GM12878 (cell line): ENCODE data around the gene ZCCHC3. TPM values are rescaled to one million over a fixed set of nuclear protein-coding genes. Genes with fewer than 3 reads are reported as not detected.

Experiments
- ATAC-seq: fragments of 200-7000 bp; cut with Tn5 transposase; 3 replicates; pipeline ENCODE4 v1.9.1; 2020; ENCODE audit warnings: mild to moderate bottlenecking, moderate library complexity
- BruUV-seq: library from RNA; stranded (reverse); fragments of 400-500 nt; replicated peaks from 2 replicates; lab custom pipeline; 2021; lab: Mats Ljungman, UMichigan
- CTCF ChIA-PET: fragments of 300-600 bp; sonication (Branson Sonifier 250); formaldehyde crosslinking; extraction: SDS; loops from one replicate; lab custom pipeline; 2021; ENCODE audit warnings: inconsistent platforms; lab: Yijun Ruan, JAX
- POLR2A ChIA-PET: fragments of 350-600 bp; formaldehyde crosslinking; extraction: SDS; loops from one replicate; lab custom pipeline; 2021; ENCODE audit warnings: inconsistent platforms; lab: Charles Lee
- RAD21 ChIA-PET: fragments of 300-600 bp; sonication (Branson Sonifier 250); formaldehyde crosslinking; loops from one replicate; lab custom pipeline; 2023; ENCODE audit warnings: antibody characterized with exemption; ENCODE audit not compliant: unreplicated experiment; lab: Charles Lee
- SMC1A ChIA-PET: fragments of 300-600 bp; sonication (Branson Sonifier 250); formaldehyde crosslinking; loops from one replicate; lab custom pipeline; 2023; ENCODE audit not compliant: unreplicated experiment, uncharacterized antibody; lab: Charles Lee
- DNase-seq: peaks from one replicate; pipeline ENCODE4 v3.0.0-alpha.2; 2011; ENCODE audit warnings: low read depth, low spot score
- FAIRE-seq: peaks from 3 replicates; lab custom pipeline; 2011; peaks lifted over from hg19 to GRCh38; lab: Jason Lieb, UNC
- H2AFZ ChIP-seq: 2 replicates; pipeline ENCODE4 v1.6.0; 2011; ENCODE audit warnings: low read depth, low read length, control low read depth; ENCODE audit not compliant: control insufficient read depth
- H3K27ac ChIP-seq: 2 replicates; pipeline ENCODE4 v1.5.1; 2011; ENCODE audit warnings: control low read depth; ENCODE audit not compliant: control insufficient read depth, insufficient read depth
- H3K27me3 ChIP-seq, 2 experiments: replicated peaks in 1 of 2; 2 replicates each; pipeline versions ENCODE4 v1.6.0 to v1.6.1; 2011; ENCODE audit warnings: low read length in 1 of 2; ENCODE audit not compliant: control insufficient read depth in 2 of 2, insufficient read depth in 2 of 2
- H3K36me3 ChIP-seq, 2 experiments: 2 replicates each; pipeline ENCODE4 v1.5.1; 2011; ENCODE audit warnings: low read length in 1 of 2; ENCODE audit not compliant: control insufficient read depth in 2 of 2, insufficient read depth in 2 of 2
- H3K4me1 ChIP-seq: 2 replicates; pipeline ENCODE4 v1.6.1; 2011; ENCODE audit warnings: mild to moderate bottlenecking, low read length, moderate library complexity, mixed read lengths; ENCODE audit not compliant: control insufficient read depth, insufficient read depth
- H3K4me2 ChIP-seq: 2 replicates; pipeline ENCODE4 v1.6.0; 2011; ENCODE audit warnings: control low read depth; ENCODE audit not compliant: control insufficient read depth, insufficient read depth
- H3K4me3 ChIP-seq: fragments of 200-600 bp; sonication (generic); 2 replicates; pipeline ENCODE4 v1.5.1; 2016
- H3K79me2 ChIP-seq: 2 replicates; pipeline ENCODE4 v1.6.0; 2011; ENCODE audit warnings: low read length; ENCODE audit not compliant: control insufficient read depth, insufficient read depth
- H3K9ac ChIP-seq: 2 replicates; pipeline ENCODE4 v1.8.0; 2011; ENCODE audit warnings: low read length, control low read depth, mixed read lengths; ENCODE audit not compliant: control insufficient read depth, insufficient read depth
- H3K9me3 ChIP-seq: replicated peaks from 3 replicates; pipeline ENCODE4 v1.5.1; 2011; ENCODE audit warnings: mild to moderate bottlenecking, low read length; ENCODE audit not compliant: control insufficient read depth, insufficient read depth
- H4K20me1 ChIP-seq: 2 replicates; pipeline ENCODE4 v1.6.0; 2011; ENCODE audit not compliant: control insufficient read depth, insufficient read depth
- BACH1 ChIP-seq: fragments of 450-650 bp; IDR thresholded peaks from 2 replicates; pipeline ENCODE4 v1.6.1; 2017; ENCODE audit warnings: mild to moderate bottlenecking, borderline replicate concordance
- CBX3 ChIP-seq: fragments of 200-600 bp; sonication (generic); IDR thresholded peaks from 2 replicates; pipeline ENCODE4 v1.6.1; 2016; ENCODE audit warnings: low read depth, borderline replicate concordance
- CHD2 ChIP-seq: IDR thresholded peaks from 2 replicates; pipeline ENCODE4 v1.6.1; 2011; ENCODE audit warnings: low read depth, low read length, improper control_type of control experiment, borderline replicate concordance
- CHD4 ChIP-seq: fragments of 200-600 bp; sonication (generic); IDR thresholded peaks from 2 replicates; pipeline ENCODE4 v1.6.1; 2016; ENCODE audit warnings: mild to moderate bottlenecking
- IKZF2 ChIP-seq, 2 experiments: fragments of 450-650 bp; IDR thresholded peaks; 2 replicates each; pipeline ENCODE4 v1.6.1; 2017; ENCODE audit warnings: mild to moderate bottlenecking in 2 of 2, moderate library complexity in 2 of 2
- MTA2 ChIP-seq: fragments of 450-650 bp; IDR thresholded peaks from 2 replicates; pipeline ENCODE4 v1.6.1; 2016; ENCODE audit warnings: low read depth, mild to moderate bottlenecking, moderate library complexity
- MTA3 ChIP-seq: IDR thresholded peaks from 2 replicates; pipeline ENCODE4 v1.6.1; 2012; ENCODE audit warnings: low read length, inconsistent platforms, borderline replicate concordance
- NRF1 ChIP-seq: conservative IDR thresholded peaks from 2 replicates; pipeline ENCODE4 v1.6.1; 2011; ENCODE audit warnings: mild to moderate bottlenecking, low read depth, low read length, improper control_type of control experiment
- RBBP5 ChIP-seq: fragments of 200-600 bp; sonication (generic); conservative IDR thresholded peaks from 2 replicates; pipeline ENCODE4 v1.6.1; 2016
- RCOR1 ChIP-seq: conservative IDR thresholded peaks from 2 replicates; pipeline ENCODE4 v1.6.1; 2012; ENCODE audit warnings: low read depth, low read length, improper control_type of control experiment
- RELB ChIP-seq: fragments of 450-650 bp; IDR thresholded peaks from 2 replicates; pipeline ENCODE4 v1.6.1; 2017; ENCODE audit warnings: low read depth, mild to moderate bottlenecking, moderate library complexity
- TARDBP ChIP-seq: IDR thresholded peaks from 2 replicates; pipeline ENCODE4 v1.6.1; 2016; ENCODE audit warnings: borderline replicate concordance
- ZBTB40 ChIP-seq: fragments of 450-650 bp; IDR thresholded peaks from 2 replicates; pipeline ENCODE4 v1.6.1; 2016; ENCODE audit warnings: mild to moderate bottlenecking, moderate library complexity, borderline replicate concordance
- ZNF384 ChIP-seq: IDR thresholded peaks from 2 replicates; pipeline ENCODE4 v1.6.1; 2012; ENCODE audit warnings: low read depth, mild to moderate bottlenecking, low read length, improper control_type of control experiment, borderline replicate concordance
- ZNF592 ChIP-seq: fragments of 450-650 bp; IDR thresholded peaks from 2 replicates; pipeline ENCODE4 v1.6.1; 2017; ENCODE audit warnings: mild to moderate bottlenecking, moderate library complexity
- WGBS: methylation state at CpG from one replicate; pipeline ENCODE4 v1.1.6; 2016; ENCODE audit warnings: low lambda C conversion rate; ENCODE audit not compliant: insufficient replicate concordance, insufficient coverage; ENCODE audit errors: missing lambda C conversion rate; 5-methylcytosine and 5-hydroxymethylcytosine counted together
- in situ Hi-C: fragments of 300-500 bp; cut with MboI; formaldehyde crosslinking; loops from 9 replicates; pipeline ENCODE4 v1.14.3; 2018; ENCODE audit warnings: mixed read lengths
- intact Hi-C: fragments of 100-400 bp; cut with micrococcal nuclease; formaldehyde crosslinking; loops from one replicate; pipeline ENCODE4 v1.14.2; 2022; ENCODE audit not compliant: unreplicated experiment
- polyA plus RNA-seq, 11 experiments: library from polyadenylated mRNA; depleted of rRNA in 4 of 11; unstranded in 6 of 11; stranded (reverse) in 5 of 11; fragments of >200 nt; fragmentation: Nextera tagmentation in 4 of 11; fragmentation: Illumina TruSeq in 1 of 11; extraction: Ambion mirVana in 4 of 11; extraction: Trizol in 1 of 11; gene quantifications; 1 replicate in 1 of 11; 2 replicates in 10 of 11; pipeline versions ENCODE4 v1.2.1 to v1.2.3, GENCODE V29; 2011 to 2016; ENCODE audit warnings: inconsistent platforms in 2 of 11, missing spikeins in 2 of 11, low read depth in 1 of 11
- total RNA-seq, 4 experiments: library from RNA; depleted of rRNA in 3 of 4; stranded (reverse); fragments of >200 nt in 3 of 4; fragmentation: Illumina TruSeq in 1 of 4; extraction: Trizol in 1 of 4; gene quantifications; 2 replicates each; pipeline versions ENCODE4 v1.2.1 to v1.2.3, GENCODE V29; 2013 to 2021

The ZCCHC3 gene
- total and polyA plus RNA-seq, 10 of the 15 experiments (the other 5 are each of a cell fraction or from before 2014, with no cell fraction given) = 5.3 to 36.1 (median 17.2) TPM

GRCh38 chr20:258269-258858, 39.0 kb upstream of the ZCCHC3 start:
- CTCF ChIA-PET = interaction anchor here (0.7 to 4.9 kb wide), 4 partner anchors 9 to 75 kb away, joined by 3 to 25 read pairs (median 6); no protein-coding TSS in a partner anchor
- Histone ChIP-seq H3K79me2 (no peaks in the 10 kb centered on the region), H3K9ac (no peak overlapping the region), H3K4me2 (no peak overlapping the region), H3K4me1 (no peaks in the 10 kb centered on the region), H3K9me3 (no peaks in the 10 kb centered on the region), H3K36me3 (no peaks in the 10 kb centered on the region), H4K20me1 (no peaks in the 10 kb centered on the region), H3K27ac (no peak overlapping the region), H3K27me3 (no peaks in the 10 kb centered on the region; a peak in 1 of 4 replicates), H2AFZ (no peak overlapping the region), H3K4me3 (no peak overlapping the region)
- in situ Hi-C loops (no loop called here), intact Hi-C loops (no loop called here)
- no TSS peak for BruUV-seq
- SMC1A ChIA-PET = interaction anchor here (0.6 to 1.8 kb wide), 5 partner anchors 10 to 73 kb away, joined by 3 to 4 read pairs (median 4); no protein-coding TSS in a partner anchor
- no peak for ATAC-seq
- RAD21 ChIA-PET = interaction anchor here (0.6 to 1.5 kb wide), 2 partner anchors 72 to 413 kb away, joined by 4 to 12 read pairs; no protein-coding TSS in a partner anchor
- no peak for FAIRE-seq
- DNase-seq = no peak
- POLR2A ChIA-PET = no interaction called here
- 12% methylated on average over 4 of the region's 4 CpGs for WGBS
- no peak for TF ChIP-seq ZBTB40
- TF ChIP-seq RELB = no peak
- no peak for TF ChIP-seq CBX3
- no peak for TF ChIP-seq BACH1
- TF ChIP-seq ZNF384 = no peak
- no peak for TF ChIP-seq TARDBP
- TF ChIP-seq RCOR1 = no peak
- TF ChIP-seq MTA2 = no peak
- no peak for TF ChIP-seq IKZF2 (IDR thresholded peaks at IDR 0.05)
- TF ChIP-seq CHD4 = no peak
- no peak for TF ChIP-seq RBBP5
- TF ChIP-seq ZNF592 = no peak
- TF ChIP-seq CHD2 = no peak
- no peak for TF ChIP-seq MTA3
- no peak for TF ChIP-seq NRF1
